Muscle of leg (tissue), 11 donors: Measurements from ENCODE around the gene TMEM128. TPM values are rescaled to one million over a fixed set of nuclear protein-coding genes. Genes with fewer than 3 reads are reported as not detected.

Experiments used
- DNase-seq: peaks from one replicate; pipeline ENCODE4 v3.0.0; 2013
- H3K27ac ChIP-seq: one replicate; pipeline ENCODE4 v1.5.1; 2013; ENCODE audit warnings: mild to moderate bottlenecking, low read length, control low read depth
- H3K27me3 ChIP-seq: one replicate; pipeline ENCODE4 v1.6.1; 2013; ENCODE audit warnings: low read length; ENCODE audit not compliant: control insufficient read depth, insufficient read depth
- H3K36me3 ChIP-seq: one replicate; pipeline ENCODE4 v1.6.1; 2013; ENCODE audit warnings: low read length; ENCODE audit not compliant: control insufficient read depth, insufficient read depth
- H3K4me1 ChIP-seq: one replicate; pipeline ENCODE4 v1.6.1; 2013; ENCODE audit warnings: low read length; ENCODE audit not compliant: control insufficient read depth, insufficient read depth
- H3K4me3 ChIP-seq: one replicate; pipeline ENCODE4 v1.5.1; 2013; ENCODE audit warnings: low read length, control low read depth
- H3K9me3 ChIP-seq: replicated peaks from 2 replicates; pipeline ENCODE4 v1.6.1; 2013; ENCODE audit warnings: low read depth, low read length; ENCODE audit not compliant: control insufficient read depth
- WGBS: methylation state at CpG from one replicate; pipeline ENCODE4 v1.1.5; 2013; ENCODE audit warnings: missing lambda C conversion rate; ENCODE audit not compliant: insufficient coverage; 5-methylcytosine and 5-hydroxymethylcytosine counted together
- polyA plus RNA-seq, 8 donors: library from polyadenylated mRNA; unstranded; fragments of 120-200 nt; gene quantifications; one replicate each; pipeline versions ENCODE4 v1.2.1 to v1.2.3, GENCODE V29; 2013; ENCODE audit warnings: inconsistent platforms in 1 of 8, low replicate concordance in 1 of 8; ENCODE audit not compliant: insufficient read length in 8 of 8, insufficient read depth in 1 of 8
- total RNA-seq: library from RNA; stranded (reverse); fragments of 120-200 nt; gene quantifications from one replicate; pipeline ENCODE4 v1.2.4, GENCODE V29; 2013

Gene TMEM128
- total and polyA plus RNA-seq, 9 donors = 17.2 to 24.7 (median 19.8) TPM

GRCh38 chr4:4284827-4285618 lies 37.0 kb upstream of the TMEM128 start:
- Histone ChIP-seq H3K27ac (no peak overlapping the region), H3K9me3 (no peaks in the 10 kb centered on the region), H3K27me3 (no peaks in the 10 kb centered on the region), H3K4me3 (no peak overlapping the region), H3K36me3 (peaks cover 25% of the 10 kb centered on the region), H3K4me1 (peaks cover 14% of the 10 kb centered on the region)
- WGBS = 54% methylated on average over 2 of the region's 11 CpGs
- no peak for DNase-seq

GRCh38 chr4:4281787-4282186 lies 33.8 kb upstream of the TMEM128 start:
- H3K9me3 ChIP-seq = no peaks in the 10 kb centered on the region
- peaks cover 48% of the 10 kb centered on the region for H3K36me3 ChIP-seq
- no peak for DNase-seq
- H3K27ac ChIP-seq = no peak overlapping the region
- H3K4me3 ChIP-seq = no peak overlapping the region
- WGBS = 91% methylated on average over 5 of the region's 6 CpGs
- peaks cover 4% of the 10 kb centered on the region for H3K4me1 ChIP-seq
- H3K27me3 ChIP-seq = no peaks in the 10 kb centered on the region

GRCh38 chr4:4277531-4277930 lies 29.5 kb upstream of the TMEM128 start:
- H3K27me3 ChIP-seq = no peaks in the 10 kb centered on the region
- no peak for DNase-seq
- peaks cover 53% of the 10 kb centered on the region for H3K36me3 ChIP-seq
- no peaks in the 10 kb centered on the region for H3K9me3 ChIP-seq
- no peak overlapping the region for H3K27ac ChIP-seq
- 41% methylated on average over 2 of the region's 6 CpGs for WGBS
- no peaks in the 10 kb centered on the region for H3K4me1 ChIP-seq
- no peak overlapping the region for H3K4me3 ChIP-seq

GRCh38 chr4:4274226-4274625 lies 26.2 kb upstream of the TMEM128 start:
- Histone ChIP-seq H3K4me1 (no peaks in the 10 kb centered on the region), H3K36me3 (peaks cover 56% of the 10 kb centered on the region), H3K27ac (no peak overlapping the region), H3K4me3 (no peak overlapping the region), H3K9me3 (no peaks in the 10 kb centered on the region), H3K27me3 (no peaks in the 10 kb centered on the region)
- no peak for DNase-seq
- 99% methylated on average over 11 of the region's 14 CpGs for WGBS

GRCh38 chr4:4271912-4272311 lies 23.9 kb upstream of the TMEM128 start:
- H3K27me3 ChIP-seq = no peaks in the 10 kb centered on the region
- DNase-seq = no peak
- WGBS = 86% methylated on average over 4 of the region's 10 CpGs
- H3K27ac ChIP-seq = no peak overlapping the region
- no peaks in the 10 kb centered on the region for H3K9me3 ChIP-seq
- H3K4me1 ChIP-seq = no peaks in the 10 kb centered on the region
- H3K4me3 ChIP-seq = no peak overlapping the region
- peaks cover 45% of the 10 kb centered on the region for H3K36me3 ChIP-seq

- no CpG with 5 or more reads among the region's 4 CpGs for WGBS
- Histone ChIP-seq H3K27me3 (no peaks in the 10 kb centered on the region), H3K4me3 (no peak overlapping the region), H3K27ac (no peak overlapping the region), H3K9me3 (no peaks in the 10 kb centered on the region), H3K4me1 (no peaks in the 10 kb centered on the region), H3K36me3 (peaks cover 48% of the 10 kb centered on the region)
- DNase-seq = no peak
These were observed 22.5 kb upstream of the TMEM128 start for GRCh38 chr4:4270529-4270928.

- H3K36me3 ChIP-seq = peaks cover 48% of the 10 kb centered on the region
- H3K4me1 ChIP-seq = no peaks in the 10 kb centered on the region
- no peak overlapping the region for H3K4me3 ChIP-seq
- no peak overlapping the region for H3K27ac ChIP-seq
- no peaks in the 10 kb centered on the region for H3K9me3 ChIP-seq
- no peak for DNase-seq
- H3K27me3 ChIP-seq = no peaks in the 10 kb centered on the region
- no CpG with 5 or more reads among the region's 4 CpGs for WGBS
These were observed 21.8 kb upstream of the TMEM128 start for GRCh38 chr4:4269856-4270255.

- no peaks in the 10 kb centered on the region for H3K4me1 ChIP-seq
- no peaks in the 10 kb centered on the region for H3K27me3 ChIP-seq
- no peak overlapping the region for H3K4me3 ChIP-seq
- H3K36me3 ChIP-seq = peaks cover 44% of the 10 kb centered on the region
- no peak overlapping the region for H3K27ac ChIP-seq
- no peak for DNase-seq
- WGBS = 82% methylated on average over 2 of the region's 11 CpGs
- H3K9me3 ChIP-seq = no peaks in the 10 kb centered on the region
These were observed 21.3 kb upstream of the TMEM128 start for GRCh38 chr4:4269331-4269731.

- H3K27me3 ChIP-seq = no peaks in the 10 kb centered on the region
- H3K36me3 ChIP-seq = peaks cover 40% of the 10 kb centered on the region
- no peaks in the 10 kb centered on the region for H3K4me1 ChIP-seq
- no peak for DNase-seq
- H3K9me3 ChIP-seq = no peaks in the 10 kb centered on the region
- WGBS = 83% methylated on average over 1 of the region's 1 CpG
- H3K4me3 ChIP-seq = no peak overlapping the region
- H3K27ac ChIP-seq = no peak overlapping the region
These were observed 20.8 kb upstream of the TMEM128 start for GRCh38 chr4:4268776-4269175.

GRCh38 chr4:4267981-4268380 lies 20.0 kb upstream of the TMEM128 start:
- Histone ChIP-seq H3K9me3 (no peaks in the 10 kb centered on the region), H3K4me3 (no peak overlapping the region), H3K27me3 (no peaks in the 10 kb centered on the region), H3K36me3 (peaks cover 32% of the 10 kb centered on the region), H3K27ac (no peak overlapping the region), H3K4me1 (no peaks in the 10 kb centered on the region)
- no peak for DNase-seq
- no CpG with 5 or more reads among the region's 5 CpGs for WGBS
